Measurements from ENCODE around the gene GOLGA1.

DNA sequence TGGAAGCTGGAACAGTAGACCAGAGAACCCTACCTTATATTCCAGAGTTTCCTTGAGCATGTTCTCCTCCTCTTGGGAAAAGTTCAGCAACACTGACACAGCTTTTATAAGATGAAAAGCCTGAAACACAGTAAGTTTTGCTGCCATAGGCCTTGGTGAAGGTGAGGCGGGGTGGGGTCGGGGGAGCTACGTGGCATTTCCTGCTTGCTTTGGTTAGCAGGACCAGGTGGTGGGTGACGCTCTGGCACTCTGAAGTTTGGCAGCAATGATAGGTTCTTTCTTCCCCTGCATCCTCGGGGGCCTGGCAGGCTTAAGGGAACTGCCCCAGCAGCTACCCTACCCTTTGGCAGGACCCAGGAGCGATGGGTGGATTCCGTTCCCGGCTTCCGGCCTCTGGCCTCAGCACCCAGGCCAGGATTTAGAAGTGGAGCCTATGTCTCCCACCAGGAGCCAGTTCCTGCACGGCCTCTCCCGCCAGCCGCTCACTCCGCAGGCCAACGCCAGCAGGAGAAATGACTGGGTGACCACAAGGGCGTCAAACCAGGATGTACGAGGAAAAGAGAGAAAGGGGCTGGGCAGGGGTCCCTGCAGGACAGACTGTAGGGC lies 59.6 kb downstream of the GOLGA1 start:
- no peak for TF ChIP-seq CTCF (IDR thresholded peaks at IDR 0.05; ENCODE audit: low read length)
- TF ChIP-seq EZH2phosphoT487 (IDR thresholded peaks at IDR 0.05; ENCODE audit: low read length): no peak
- TF ChIP-seq EZH2 (optimal IDR thresholded peaks at IDR 0.05; ENCODE audit: low read depth, low read length): no peak
